HG03095 (cell line): ENCODE data around the gene DAB1.

Experiments used
- ATAC-seq: cut with Tn5 transposase; IDR thresholded peaks from one replicate; pipeline ENCODE4 v1.9.1; 2021; ENCODE audit warnings: moderate library complexity; ENCODE audit not compliant: unreplicated experiment

DAB1 gene

DNA sequence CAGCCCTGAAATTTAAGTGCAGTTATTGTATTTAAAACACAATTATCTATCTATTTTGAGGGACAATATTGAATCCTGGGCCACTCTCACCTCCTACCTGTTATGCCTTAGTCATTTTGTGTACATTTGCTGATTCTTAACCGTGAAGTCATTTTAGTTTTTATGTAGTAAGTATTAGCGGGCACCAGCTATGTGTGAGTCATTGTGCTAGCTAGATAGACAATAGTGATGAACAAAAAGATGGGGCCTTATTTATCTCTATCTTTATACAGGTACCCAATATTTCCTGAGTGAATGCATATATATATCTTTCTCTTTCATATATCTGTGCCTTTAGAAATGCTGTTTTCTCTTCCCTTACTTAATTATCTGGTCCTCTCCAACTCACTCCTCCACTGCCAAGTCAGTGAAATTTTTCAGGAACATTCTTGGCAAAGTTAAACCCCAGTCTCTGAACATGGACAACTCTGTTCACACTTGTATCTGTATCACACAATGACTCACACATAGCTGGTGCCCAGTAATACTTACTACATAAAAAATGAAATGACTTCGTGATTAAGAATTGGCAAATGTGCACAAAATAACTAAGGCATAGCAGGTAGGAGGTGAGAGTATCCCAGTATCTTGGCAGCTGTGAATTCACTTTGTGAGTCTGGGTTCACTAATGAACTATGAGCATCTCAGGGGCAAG, 292.0 kb downstream of the DAB1 start:
- ATAC-seq = no peak

- ATAC-seq = no peak
These were observed 292.6 kb downstream of the DAB1 start for GRCh38 chr1:57131257-57131656.

GRCh38 chr1:57129865-57130264, 294.0 kb downstream of the DAB1 start:
- ATAC-seq = no peak

DNA sequence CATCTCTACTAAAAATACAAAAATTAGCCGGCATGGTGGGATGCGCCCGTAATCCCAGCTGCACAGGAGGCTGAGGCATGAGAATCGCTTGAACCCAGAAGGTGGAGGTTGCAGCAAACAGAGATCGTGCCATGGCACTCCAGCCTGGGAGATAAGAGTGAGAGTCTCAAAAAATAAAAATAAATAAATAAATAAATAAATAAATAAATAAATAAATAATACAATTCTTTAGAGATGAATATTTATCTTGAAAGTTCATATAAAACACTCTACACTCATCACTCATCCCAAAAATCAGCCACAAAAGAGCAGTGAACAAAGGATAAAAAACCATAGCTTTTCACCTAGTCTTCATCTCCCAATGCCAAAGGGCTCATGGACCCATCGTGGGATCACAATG, 295.9 kb downstream of the DAB1 start:
- ATAC-seq = no peak

- no peak for ATAC-seq
These were observed 299.0 kb downstream of the DAB1 start for GRCh38 chr1:57124768-57125446.

DNA sequence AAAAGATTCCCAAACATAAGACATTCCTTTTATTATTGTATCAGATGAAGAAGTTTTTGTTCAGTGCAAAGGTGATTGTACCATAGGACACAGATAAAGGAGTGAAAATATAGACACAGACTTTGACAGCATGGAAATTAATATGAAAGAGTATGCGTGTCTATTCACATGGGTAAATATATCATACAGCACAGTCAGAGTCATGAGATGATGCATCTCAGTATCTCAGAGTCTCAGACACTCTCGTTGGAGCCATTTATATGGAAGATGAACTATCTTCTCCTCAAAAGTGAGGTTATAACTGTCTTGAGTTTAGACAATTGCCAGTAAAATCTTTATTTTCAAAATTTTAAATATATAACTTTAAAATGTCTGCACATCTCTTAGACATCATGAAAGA, 299.7 kb downstream of the DAB1 start:
- no peak for ATAC-seq

- no peak for ATAC-seq
These were observed 301.8 kb downstream of the DAB1 start for GRCh38 chr1:57122031-57122430.

GRCh38 chr1:57118948-57119603, 304.8 kb downstream of the DAB1 start:
- ATAC-seq = no peak

DNA sequence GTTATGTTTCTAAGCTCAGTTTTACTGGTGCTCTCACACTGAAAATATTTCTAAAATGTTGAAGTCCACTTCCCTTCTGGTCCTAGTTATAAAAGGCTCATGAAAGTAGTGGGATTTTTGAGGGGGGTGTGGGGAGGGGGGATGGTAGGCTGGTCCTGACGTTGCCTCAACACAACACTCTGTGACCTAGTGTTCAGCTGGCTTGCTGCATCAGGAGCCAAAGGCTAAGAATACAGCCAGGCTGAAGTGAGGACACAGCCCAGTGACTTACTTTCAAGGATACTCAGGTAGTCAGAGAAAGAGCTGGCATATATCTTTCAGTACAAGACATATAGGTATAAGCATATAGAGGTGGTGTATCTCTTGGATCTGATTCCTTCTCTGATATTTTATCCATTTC, 306.1 kb downstream of the DAB1 start:
- ATAC-seq = no peak

GRCh38 chr1:57116871-57117270, 307.0 kb downstream of the DAB1 start:
- ATAC-seq = no peak

DNA sequence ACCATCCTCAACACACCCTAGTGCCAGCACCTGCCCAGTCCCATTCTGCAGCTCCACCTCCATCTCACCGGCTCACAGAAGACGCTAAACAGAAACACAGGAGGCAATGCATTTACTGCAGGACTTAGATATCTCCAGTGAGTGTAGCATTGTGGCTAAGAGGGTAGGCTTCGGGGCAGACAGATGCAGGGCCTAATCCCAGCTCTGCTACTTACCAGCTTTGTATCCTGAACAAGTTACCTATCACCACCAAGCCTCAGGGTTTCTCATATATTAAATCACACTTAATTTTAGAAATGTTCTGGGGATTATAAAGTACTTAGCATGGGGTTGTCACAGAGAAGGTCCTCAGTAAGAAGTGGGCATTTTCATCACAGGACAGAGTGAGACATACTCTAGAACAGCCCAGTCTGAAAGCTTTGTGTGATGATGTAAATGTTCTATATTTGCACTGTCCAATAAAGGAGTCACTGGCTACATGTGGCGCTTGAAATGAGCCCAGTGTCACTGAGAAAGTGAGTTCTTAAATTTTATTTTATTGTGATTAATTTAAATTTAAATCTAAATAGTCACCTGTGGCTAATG, 308.7 kb downstream of the DAB1 start:
- ATAC-seq = no peak

DNA sequence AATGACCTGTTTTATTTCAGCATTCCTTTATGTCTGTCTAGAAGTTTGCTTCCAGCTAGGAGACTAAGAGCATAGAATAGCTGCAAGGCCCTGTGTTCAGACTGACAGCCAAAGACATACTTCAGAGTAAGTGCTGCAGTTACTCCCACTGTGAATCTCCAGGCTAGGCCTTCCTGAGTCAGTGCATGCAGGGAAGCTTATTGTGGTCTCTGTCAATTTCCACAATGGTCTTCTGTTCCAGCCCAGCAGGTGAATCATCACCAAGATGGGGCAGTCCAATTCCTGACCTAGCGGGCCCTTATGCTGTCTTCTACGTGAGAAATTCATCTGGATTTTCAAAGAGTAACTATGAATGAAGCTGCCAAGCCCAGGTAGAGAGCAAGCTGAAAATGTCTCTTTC, 311.7 kb downstream of the DAB1 start:
- ATAC-seq = no peak

DNA sequence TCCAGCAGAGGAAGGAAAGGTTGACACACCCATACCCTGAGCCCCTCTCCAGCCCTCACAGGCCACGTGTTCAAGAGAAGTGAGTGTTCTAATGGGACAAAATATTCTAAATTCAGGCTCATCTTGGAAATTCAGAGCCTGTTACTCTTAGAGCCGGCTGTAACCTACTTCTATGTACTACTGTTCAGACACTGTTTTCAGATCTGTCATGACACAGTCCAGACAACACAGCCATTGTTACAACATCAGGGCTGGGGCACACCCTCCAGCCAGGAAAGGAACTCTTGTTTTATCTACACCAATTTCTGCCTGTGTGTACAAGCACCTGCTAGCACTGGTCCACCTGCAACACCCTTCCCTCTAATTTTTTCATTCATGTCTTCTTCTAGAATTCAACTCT, 312.7 kb downstream of the DAB1 start:
- no peak for ATAC-seq

DNA sequence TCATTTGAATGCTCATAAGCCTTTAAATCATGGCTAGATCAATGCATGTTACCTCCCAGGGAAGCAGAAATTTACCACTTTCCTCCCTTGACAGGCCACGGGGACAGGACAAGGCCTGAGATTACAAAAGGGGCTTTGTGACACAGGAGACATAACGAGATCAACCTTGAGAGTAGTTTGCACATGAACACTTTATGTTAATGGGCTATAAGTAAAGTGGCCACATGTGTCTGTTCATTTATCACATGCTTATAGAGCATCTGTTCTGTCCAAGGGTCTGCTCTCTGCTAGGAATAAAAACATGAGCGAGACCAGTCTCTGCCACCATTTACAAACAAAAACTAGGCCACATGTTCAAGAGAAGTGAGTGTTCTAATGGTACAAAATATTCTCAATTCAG, 314.0 kb downstream of the DAB1 start:
- no peak for ATAC-seq

GRCh38 chr1:57109247-57109646, 314.6 kb downstream of the DAB1 start:
- no peak for ATAC-seq

- ATAC-seq = no peak
These were observed 317.6 kb downstream of the DAB1 start for GRCh38 chr1:57106296-57106695.

DNA sequence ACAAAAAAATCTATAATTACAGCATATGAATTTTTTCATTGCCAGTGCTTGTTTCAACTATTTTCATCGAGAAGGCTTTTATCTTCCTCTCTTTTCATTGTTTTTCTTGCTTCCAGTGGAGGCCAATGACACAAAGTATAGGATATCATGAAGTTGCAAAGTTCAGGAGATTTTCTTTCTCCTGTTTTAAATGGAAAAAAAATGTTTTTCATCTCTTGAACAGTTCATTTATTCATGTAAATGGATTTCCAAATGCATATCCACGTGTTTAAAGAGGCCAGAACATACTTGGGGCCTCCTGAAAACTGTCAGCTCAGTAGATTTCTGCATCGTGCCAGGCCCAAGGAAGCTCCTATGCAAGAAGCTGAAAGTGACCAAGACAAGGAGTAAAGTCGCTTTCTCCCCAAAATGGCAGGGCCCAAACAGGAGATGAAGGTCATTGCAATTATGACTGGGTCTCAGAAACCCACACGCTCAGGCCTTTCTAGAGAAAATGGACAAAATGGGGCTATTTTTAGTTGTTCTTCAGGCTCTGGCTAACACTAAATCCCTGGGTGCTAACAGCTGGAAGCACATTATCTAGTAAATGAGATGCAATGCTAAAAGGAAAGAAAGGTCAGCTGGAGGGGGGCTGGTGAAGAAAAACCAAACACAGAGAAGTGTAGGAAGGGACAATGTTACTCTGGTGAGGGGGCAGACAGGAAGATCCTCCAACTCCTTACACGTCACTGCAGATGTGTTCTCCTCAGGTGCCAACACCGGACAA, 321.1 kb downstream of the DAB1 start:
- ATAC-seq = no peak

- ATAC-seq = no peak
These were observed 322.7 kb downstream of the DAB1 start for GRCh38 chr1:57101209-57101608.

DNA sequence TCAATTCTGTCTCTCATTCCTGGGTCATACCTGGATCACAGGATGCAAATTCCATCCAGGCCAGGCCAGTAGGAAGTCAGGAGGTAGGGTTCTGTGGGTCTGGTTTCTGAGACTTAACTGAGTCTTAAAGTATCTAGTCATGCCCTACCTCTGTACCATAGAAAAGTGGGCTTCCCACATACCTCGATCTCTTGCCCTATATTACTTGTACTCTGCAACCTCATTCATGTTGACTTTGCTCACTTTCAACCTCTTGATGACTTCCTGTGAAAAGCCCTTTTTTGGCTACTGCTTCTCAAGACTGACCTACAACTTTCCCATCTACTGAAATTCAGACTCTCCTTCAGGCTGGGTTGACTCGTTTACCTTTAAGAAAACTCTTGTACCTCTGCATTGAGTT, 329.1 kb downstream of the DAB1 start:
- no peak for ATAC-seq

DNA sequence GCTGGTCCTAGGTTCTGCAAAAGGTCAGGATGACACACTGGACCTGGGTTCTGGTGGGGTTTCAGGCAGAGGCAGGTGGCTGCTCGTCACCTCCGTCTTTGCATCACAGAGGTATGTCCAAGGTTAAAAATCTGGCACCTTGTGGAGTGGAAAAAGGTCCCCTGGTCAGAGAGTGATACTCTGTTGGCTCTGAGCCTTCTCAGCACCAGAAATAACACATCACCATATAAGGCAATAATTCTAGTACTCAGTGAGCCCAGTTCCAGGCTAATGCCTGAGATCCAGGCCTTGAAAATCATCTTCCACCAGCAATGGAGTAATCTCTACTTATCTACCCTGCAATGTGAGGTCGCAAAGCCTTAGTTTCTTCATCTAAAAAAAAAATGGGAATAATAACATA, 330.7 kb downstream of the DAB1 start:
- no peak for ATAC-seq

DNA sequence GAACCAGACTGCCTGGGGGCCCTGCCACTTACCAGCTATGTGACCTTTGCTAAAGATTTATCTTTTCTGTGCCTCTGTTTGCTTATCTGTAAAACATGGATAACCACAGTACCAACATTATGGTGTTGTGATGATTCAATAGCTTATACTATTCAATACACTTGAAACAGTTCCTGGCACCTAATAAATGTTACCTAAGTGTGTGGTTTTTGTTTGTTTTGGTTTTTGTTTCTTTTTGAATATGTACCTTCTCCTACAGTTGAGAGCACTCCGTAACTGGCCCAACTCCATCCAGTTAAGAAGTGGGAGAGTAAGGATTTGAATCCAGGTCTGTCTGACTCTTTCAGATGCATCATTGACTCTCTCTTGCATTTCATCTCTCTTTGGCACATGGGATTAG, 332.2 kb downstream of the DAB1 start:
- ATAC-seq = no peak
